ENCODE results near the gene RIMBP2.

RIMBP2 gene

GRCh38 chr12:130525384-130526172 is 190.5 kb downstream of the RIMBP2 start:
- DNase-seq = no peak

GRCh38 chr12:130524759-130525158 is 191.3 kb downstream of the RIMBP2 start:
- no peak for DNase-seq

DNA sequence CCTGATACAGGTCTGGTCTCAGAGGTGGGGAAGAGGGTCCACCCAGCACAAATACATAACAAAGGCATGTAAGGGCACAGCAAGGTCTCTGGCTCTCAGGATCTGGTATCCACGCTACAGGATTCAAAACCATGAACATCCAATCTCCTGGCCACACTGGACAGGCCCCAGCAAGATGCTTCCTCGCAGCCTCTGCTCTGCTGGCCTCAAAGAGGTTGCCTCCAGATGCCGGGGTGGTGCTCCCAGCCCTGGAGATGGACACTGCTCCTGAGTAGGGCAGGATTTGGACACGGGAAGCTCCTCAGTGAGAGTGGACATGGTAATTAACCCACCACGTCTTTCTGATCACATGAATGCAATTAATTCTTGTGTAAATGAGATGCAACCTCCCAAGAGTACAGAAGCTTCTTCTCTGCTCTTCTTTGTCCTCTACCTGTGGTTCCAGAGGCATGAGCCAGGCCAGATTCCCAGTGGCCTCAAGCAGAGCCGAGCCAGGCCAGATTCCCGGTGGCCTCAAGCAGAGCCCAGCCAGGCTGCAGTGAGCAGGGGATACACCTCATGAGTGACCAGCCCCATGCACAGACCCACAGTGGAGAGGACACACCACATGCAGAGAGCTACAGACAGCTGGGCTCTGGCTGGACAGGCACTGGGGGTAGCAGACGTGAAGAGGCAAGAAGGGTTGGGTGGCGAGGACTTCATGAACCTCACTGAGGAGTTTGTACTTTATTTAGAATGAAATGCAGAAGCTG is 192.1 kb downstream of the RIMBP2 start:
- DNase-seq = no peak

DNA sequence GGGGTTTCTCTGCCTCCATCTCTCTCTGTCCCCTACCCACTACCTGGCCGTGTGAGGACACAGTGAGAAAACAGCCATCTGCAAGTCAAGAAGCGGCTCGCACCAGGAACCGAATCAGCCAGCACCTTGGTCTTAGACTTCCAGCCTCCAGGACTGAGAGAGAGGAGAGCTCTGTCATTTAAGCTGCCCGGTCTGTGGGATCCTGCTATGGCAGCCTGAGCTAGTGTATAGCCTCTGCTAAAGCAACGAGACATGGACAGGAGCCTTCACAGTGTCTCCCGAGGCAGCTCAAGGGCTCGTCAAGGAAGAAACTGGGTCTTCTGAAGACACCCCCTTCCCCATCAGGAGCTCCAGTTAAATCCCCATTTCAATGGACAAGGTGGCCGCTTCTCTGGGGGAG is 192.9 kb downstream of the RIMBP2 start:
- DNase-seq = no peak

GRCh38 chr12:130522244-130522834 is 193.8 kb downstream of the RIMBP2 start:
- no peak for DNase-seq

GRCh38 chr12:130521375-130522124 is 194.5 kb downstream of the RIMBP2 start:
- no peak for DNase-seq

GRCh38 chr12:130520784-130521183 is 195.3 kb downstream of the RIMBP2 start:
- no peak for DNase-seq

DNA sequence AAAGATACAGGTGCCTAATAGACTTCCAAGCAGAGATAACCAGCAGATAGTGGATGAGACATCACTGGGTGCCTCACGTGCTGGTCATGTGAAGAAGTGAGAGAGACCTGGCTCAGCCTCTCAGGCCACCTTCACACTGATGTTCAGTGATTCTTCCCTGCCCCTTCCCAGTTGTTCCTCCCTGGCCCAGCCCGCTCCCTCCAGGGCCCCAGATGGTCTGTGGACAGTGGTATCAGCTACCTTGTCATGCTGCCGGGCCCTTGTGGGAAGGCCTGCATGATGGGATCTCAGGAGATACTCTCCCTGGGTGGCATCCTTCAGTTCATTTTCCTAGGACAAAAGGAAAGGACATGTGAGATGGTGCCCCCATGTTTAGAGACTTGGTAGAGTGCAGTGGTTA is 198.5 kb downstream of the RIMBP2 start:
- DNase-seq = no peak

- DNase-seq = no peak
Observed at GRCh38 chr12:130514149-130514551, 201.9 kb downstream of the RIMBP2 start.

DNA sequence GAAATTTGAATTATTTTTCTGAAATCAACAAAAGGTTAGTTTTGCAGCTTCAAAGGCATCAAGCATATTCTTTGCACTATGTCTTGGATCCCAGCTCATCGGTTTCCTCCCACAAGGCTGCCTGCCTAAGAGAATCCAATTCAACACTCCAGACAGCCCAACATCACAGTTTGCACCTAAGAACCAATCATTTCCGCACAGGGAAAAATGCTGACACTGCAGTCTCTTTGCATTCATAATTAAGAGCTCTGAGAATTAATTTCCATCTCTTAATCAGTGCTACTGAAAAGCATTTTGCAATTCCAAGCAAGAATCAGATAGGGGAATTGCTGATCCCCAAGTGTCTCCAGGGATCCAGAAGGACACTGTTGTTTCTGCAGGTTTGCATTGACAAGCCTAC is 202.5 kb downstream of the RIMBP2 start:
- no peak for DNase-seq

DNA sequence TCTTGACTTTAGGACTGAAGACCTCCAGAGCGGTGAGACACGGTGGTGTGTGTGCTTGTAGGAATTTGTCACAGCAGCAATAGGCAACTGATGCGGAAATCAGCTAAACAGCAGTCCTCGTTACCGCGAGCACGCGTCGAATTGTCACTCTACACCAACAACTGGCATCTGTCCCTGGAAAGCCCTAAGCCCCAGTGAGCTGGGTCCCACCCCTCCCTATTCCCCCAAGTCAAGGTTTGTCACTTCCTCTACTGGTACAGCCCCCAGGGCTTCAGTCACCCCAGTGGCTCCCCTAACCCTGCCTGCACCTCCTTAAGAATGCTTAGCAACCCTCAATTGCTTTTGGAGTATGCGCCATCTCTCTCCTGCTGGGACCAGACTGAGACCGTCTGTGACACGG is 204.8 kb downstream of the RIMBP2 start:
- DNase-seq = no peak

- DNase-seq = no peak
Observed at GRCh38 chr12:130509454-130509853, 206.6 kb downstream of the RIMBP2 start.

DNA sequence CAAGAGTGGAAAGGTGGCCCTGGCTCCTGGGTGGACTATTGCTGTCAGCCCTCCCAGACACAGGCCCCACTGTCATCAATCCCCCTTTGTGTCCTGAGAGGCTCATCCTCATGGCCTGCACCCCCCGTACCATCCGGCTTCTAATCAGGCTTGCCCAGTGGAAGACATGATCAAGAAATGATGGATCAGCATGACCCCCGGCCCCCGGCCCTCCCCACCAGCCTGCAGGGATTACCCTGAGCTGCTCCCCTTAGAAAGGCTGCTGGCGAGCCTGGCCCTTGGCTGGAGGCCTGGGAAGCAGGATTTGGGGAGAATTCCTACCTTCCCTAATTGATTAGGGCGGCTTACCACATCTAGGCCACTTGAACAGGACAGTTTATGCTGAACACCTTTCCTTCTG is 207.3 kb downstream of the RIMBP2 start:
- DNase-seq = no peak

GRCh38 chr12:130508318-130508717 is 207.8 kb downstream of the RIMBP2 start:
- no peak for DNase-seq

DNA sequence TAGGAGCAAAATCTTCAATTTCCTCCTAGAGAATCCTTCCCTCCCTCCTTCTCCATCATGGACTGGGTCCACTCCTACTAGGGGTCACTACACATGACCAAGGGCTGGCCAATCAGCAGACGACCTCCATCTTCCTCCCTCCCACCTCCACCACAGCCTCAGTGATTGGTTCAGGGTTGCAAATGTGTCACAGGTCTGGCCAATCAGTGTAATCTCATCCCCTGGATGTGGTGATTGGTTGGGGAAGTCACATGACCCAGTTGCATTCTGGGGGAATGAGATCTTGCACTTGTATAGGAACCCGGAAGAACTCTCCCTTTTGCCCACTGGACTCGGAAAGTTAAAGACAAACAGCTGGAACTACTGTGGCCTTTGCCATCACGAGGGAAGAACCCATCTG is 209.3 kb downstream of the RIMBP2 start:
- no peak for DNase-seq

DNA sequence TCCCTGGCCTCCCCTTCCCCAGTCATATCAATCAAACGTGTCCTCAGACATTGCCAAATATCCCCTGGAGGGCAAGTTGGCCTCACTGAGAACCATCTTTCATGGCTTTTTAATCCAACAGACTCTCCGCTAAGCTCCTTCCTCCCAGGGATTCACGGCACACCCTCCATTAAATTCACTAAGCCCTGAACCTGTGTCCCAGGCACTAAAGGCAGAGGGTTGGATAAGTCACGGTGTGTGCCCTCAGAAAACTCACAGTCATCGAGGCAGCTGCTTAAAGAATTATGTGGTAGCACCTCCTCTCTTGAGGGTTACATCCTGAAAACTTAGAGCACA is 211.3 kb downstream of the RIMBP2 start:
- no peak for DNase-seq

GRCh38 chr12:130504110-130504839 is 211.8 kb downstream of the RIMBP2 start:
- DNase-seq = no peak

DNA sequence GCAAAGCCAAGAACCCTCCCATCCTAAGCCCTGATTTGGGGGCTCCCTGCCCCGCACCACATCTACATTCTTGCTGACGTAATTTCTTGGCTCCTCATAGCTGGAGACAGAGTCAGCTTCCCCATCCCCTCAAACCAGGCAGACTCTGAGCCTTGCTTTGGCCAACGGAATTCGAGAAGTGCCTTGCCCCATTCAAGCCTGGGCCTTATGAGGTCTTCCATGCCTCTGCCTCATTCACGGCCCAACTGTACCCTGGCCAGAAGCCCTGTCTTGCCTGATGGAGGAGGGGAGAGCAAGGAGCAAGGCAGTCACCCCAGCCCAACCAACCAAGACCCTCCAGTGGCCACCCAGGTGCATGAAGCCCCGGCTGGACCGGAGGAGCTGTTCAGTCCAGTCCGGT is 214.3 kb downstream of the RIMBP2 start:
- DNase-seq = no peak

- no peak for DNase-seq
Observed at GRCh38 chr12:130500835-130501330, 215.2 kb downstream of the RIMBP2 start.

GRCh38 chr12:130499474-130499873 is 216.6 kb downstream of the RIMBP2 start:
- no peak for DNase-seq

DNA sequence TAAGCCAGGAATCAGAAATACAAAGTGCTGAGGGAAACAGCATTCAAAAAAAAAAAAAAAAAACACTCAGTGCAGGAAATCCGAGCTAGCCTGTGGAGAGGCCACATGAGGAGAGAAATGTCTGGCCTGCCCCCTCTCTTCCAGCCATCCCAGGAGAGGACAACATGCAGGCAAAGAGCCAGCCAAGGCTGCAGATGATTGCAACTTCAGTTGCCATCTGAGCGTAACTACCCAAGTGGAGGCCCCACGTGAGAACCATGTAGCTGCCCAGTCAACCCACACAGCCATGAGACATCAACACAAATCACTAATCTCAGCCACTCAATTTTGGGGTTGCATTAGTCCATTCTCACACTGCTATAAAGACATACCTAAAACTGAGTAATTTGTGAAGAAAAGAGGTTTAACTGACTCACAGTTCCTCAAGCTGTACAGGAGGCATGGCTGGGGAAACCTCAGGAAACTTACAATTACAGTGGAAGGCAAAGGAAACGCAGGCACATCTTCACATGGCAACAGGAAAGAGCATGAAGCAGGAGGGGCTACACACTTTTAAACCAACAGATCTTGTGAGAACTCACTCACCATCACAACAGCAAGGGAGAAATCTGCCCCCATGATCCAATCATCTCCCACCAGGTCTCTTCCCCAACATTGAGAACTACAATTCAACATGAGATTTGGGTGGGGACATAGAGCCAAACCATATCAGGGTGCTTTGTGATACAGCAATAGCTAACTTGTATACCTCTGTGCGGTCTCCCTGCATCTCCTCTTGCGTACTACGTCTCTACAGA is 217.3 kb downstream of the RIMBP2 start:
- no peak for DNase-seq

DNA sequence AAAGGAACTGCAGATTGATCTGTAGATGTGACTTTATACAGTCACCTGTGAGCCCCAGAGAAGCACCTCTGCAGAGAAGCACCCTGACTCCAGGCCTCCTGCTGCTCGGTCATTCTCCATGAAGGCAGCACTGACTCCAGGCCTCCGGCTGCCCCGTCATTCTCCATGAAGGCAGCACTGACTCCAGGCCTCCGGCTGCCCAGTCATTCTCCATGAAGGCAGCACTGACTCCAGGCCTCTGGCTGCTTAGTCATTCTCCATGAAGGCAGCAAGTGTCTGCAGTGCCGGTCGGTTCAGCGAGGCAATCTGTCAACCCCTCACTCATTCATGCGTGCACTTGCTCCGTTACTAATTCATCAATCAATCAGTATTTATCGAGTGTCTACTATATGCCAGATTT is 218.1 kb downstream of the RIMBP2 start:
- DNase-seq = no peak

All from stimulated activated CD4-positive, alpha-beta T cell treated with anti-CD3 and anti-CD28 coated beads, Interleukin-15, amount 100 ng/mL, for 24 hours (primary cell).